ENCODE measurements around the gene C6orf136. TPM values are rescaled to one million over a fixed set of nuclear protein-coding genes. Genes with fewer than 3 reads are reported as not detected.

The C6orf136 gene
- total RNA-seq, 4 donors from 2014 or later = 10.8 to 19.6 (median 16.6) TPM

- ATAC-seq = no peak
- H3K36me3 ChIP-seq = peaks cover 0 to 19% of the 10 kb centered on the region in 2 donors
- peak overlapping the region; percentile 84 to 99 (median 94) for H3K27ac ChIP-seq
- no peaks in the 10 kb centered on the region for H3K9me3 ChIP-seq
- TF ChIP-seq EP300 (IDR thresholded peaks at IDR 0.05) = no peak
- peak; percentile 10 for TF ChIP-seq POLR2AphosphoS5 (IDR thresholded peaks at IDR 0.05)
- TF ChIP-seq CTCF (IDR thresholded peaks at IDR 0.05) = no peak
- TF ChIP-seq POLR2A (IDR thresholded peaks at IDR 0.05) = peak; percentile 12
- peak overlapping the region; percentile 76 to 85 for H3K4me3 ChIP-seq
- no peaks in the 10 kb centered on the region for H3K27me3 ChIP-seq
- peaks cover 30 to 67% (median 36%) of the 10 kb centered on the region in 3 donors for H3K4me1 ChIP-seq
Measured at GRCh38 chr6:30613251-30614043, 33.5 kb upstream of the C6orf136 start.

- Histone ChIP-seq H3K36me3 (peaks cover 0 to 11% of the 10 kb centered on the region in 2 donors), H3K4me3 (peak overlapping the region; percentile 76 to 85), H3K4me1 (peaks cover 38 to 67% (median 38%) of the 10 kb centered on the region in 3 donors), H3K9me3 (no peaks in the 10 kb centered on the region), H3K27me3 (no peaks in the 10 kb centered on the region), H3K27ac (peak overlapping the region; percentile 84 to 99 (median 94))
- 8 to 15% methylated on average over 8 of the region's 8 CpGs for WGBS, 2 donors (ENCODE audit: low coverage in 1 of 2)
- no peak for ATAC-seq
- TF ChIP-seq POLR2A (IDR thresholded peaks at IDR 0.05) (no peak), POLR2AphosphoS5 (IDR thresholded peaks at IDR 0.05) (peak; percentile 46)
Measured at GRCh38 chr6:30614044-30614842, 32.7 kb upstream of the C6orf136 start.

- 0 to 1% methylated on average over 5 to 6 of the region's 6 CpGs for WGBS, 2 donors (ENCODE audit: low coverage in 1 of 2)
- peak; percentile 82 for ATAC-seq
Measured at GRCh38 chr6:30614843-30615218, 32.1 kb upstream of the C6orf136 start.

GRCh38 chr6:30615219-30615957 lies 31.5 kb upstream of the C6orf136 start:
- ATAC-seq = no peak
- peak in 1 of 4 experiments; percentile 5 for TF ChIP-seq CTCF (IDR thresholded peaks at IDR 0.05)
- TF ChIP-seq EP300 (IDR thresholded peaks at IDR 0.05) = no peak
- peak in 1 of 2 donors; percentile 4 for TF ChIP-seq POLR2A (IDR thresholded peaks at IDR 0.05)

More at GRCh38 chr6:30614843-30615218, 32.1 kb upstream of the C6orf136 start:
- no peaks in the 10 kb centered on the region for H3K27me3 ChIP-seq
- H3K9me3 ChIP-seq = no peaks in the 10 kb centered on the region
- H3K4me3 ChIP-seq = peak overlapping the region; percentile 76 to 85
- peaks cover 0 to 14% of the 10 kb centered on the region in 2 donors for H3K36me3 ChIP-seq
- peak overlapping the region; percentile 84 to 99 (median 94) for H3K27ac ChIP-seq
- peaks cover 38 to 67% (median 38%) of the 10 kb centered on the region in 3 donors for H3K4me1 ChIP-seq
- TF ChIP-seq POLR2A (IDR thresholded peaks at IDR 0.05) = peak; percentile 5 to 27
- TF ChIP-seq CTCF (IDR thresholded peaks at IDR 0.05) = no peak
- peak; percentile 54 for TF ChIP-seq POLR2AphosphoS5 (IDR thresholded peaks at IDR 0.05)

More at GRCh38 chr6:30615219-30615957, 31.5 kb upstream of the C6orf136 start:
- Histone ChIP-seq H3K9me3 (no peaks in the 10 kb centered on the region), H3K27me3 (no peaks in the 10 kb centered on the region), H3K4me3 (peak overlapping the region; percentile 76 to 85), H3K4me1 (peaks cover 35 to 63% (median 36%) of the 10 kb centered on the region in 3 donors), H3K36me3 (peaks cover 0 to 20% of the 10 kb centered on the region in 2 donors), H3K27ac (peak overlapping the region; percentile 92 to 99 (median 97))
- WGBS, 2 donors (ENCODE audit: low coverage in 1 of 2) = 0 to 1% methylated on average over 10 of the region's 10 CpGs
